ENCODE measurements around the gene FAM114A1.

Gene FAM114A1

DNA sequence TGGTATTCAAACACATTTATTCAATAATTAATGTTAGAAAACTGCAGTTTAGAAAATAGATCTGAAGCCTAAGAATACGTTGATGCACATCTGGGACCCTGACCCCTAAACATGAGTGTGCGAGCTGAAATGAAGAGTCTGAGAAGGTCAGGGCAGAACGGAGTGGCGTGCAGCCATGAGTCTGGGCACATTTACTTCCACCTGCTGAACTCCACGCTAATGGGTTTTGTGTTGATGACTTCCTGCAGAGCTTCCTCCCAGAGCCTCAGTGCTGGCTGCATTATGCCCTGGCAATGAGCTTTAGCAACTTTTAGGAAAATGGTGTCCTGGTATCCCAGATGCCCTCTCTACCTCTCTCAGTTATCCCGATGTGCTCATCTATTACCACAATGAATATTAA is 53.1 kb downstream of the FAM114A1 start:
- Histone ChIP-seq H3K9me3 (ENCODE audit: severe bottlenecking) (peaks cover 2% of the 10 kb centered on the region), H3K27me3 (ENCODE audit: insufficient read depth, low read depth, severe bottlenecking) (no peaks in the 10 kb centered on the region), H3K27ac (no peak overlapping the region), H3K36me3 (peaks cover 10% of the 10 kb centered on the region), H3K4me3 (ENCODE audit: low read depth, low read length) (no peak overlapping the region)
- no peak for DNase-seq
- TF ChIP-seq, protein P1, sequence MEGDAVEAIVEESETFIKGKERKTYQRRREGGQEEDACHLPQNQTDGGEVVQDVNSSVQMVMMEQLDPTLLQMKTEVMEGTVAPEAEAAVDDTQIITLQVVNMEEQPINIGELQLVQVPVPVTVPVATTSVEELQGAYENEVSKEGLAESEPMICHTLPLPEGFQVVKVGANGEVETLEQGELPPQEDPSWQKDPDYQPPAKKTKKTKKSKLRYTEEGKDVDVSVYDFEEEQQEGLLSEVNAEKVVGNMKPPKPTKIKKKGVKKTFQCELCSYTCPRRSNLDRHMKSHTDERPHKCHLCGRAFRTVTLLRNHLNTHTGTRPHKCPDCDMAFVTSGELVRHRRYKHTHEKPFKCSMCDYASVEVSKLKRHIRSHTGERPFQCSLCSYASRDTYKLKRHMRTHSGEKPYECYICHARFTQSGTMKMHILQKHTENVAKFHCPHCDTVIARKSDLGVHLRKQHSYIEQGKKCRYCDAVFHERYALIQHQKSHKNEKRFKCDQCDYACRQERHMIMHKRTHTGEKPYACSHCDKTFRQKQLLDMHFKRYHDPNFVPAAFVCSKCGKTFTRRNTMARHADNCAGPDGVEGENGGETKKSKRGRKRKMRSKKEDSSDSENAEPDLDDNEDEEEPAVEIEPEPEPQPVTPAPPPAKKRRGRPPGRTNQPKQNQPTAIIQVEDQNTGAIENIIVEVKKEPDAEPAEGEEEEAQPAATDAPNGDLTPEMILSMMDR (IDR thresholded peaks at IDR 0.05; ENCODE audit: low read depth, low read length): no peak

GRCh38 chr4:38921151-38921550 is 53.5 kb downstream of the FAM114A1 start:
- TF ChIP-seq, protein P1 (IDR thresholded peaks at IDR 0.05; ENCODE audit: low read depth, low read length): no peak
- no peak for DNase-seq
- Histone ChIP-seq H3K9me3 (ENCODE audit: severe bottlenecking) (peaks cover 2% of the 10 kb centered on the region), H3K4me3 (ENCODE audit: low read depth, low read length) (no peak overlapping the region), H3K36me3 (peaks cover 7% of the 10 kb centered on the region), H3K27me3 (ENCODE audit: insufficient read depth, low read depth, severe bottlenecking) (no peaks in the 10 kb centered on the region), H3K27ac (no peak overlapping the region)

GRCh38 chr4:38923746-38924145 is 56.1 kb downstream of the FAM114A1 start:
- TF ChIP-seq, protein P1 (IDR thresholded peaks at IDR 0.05; ENCODE audit: low read depth, low read length): no peak
- H3K27me3 ChIP-seq (ENCODE audit: insufficient read depth, low read depth, severe bottlenecking): no peaks in the 10 kb centered on the region
- no peak overlapping the region for H3K4me3 ChIP-seq (ENCODE audit: low read depth, low read length)
- no peaks in the 10 kb centered on the region for H3K9me3 ChIP-seq (ENCODE audit: severe bottlenecking)
- H3K27ac ChIP-seq: no peak overlapping the region
- no peaks in the 10 kb centered on the region; the same call in 1 of the 2 replicates for H3K36me3 ChIP-seq
- DNase-seq: no peak

- Histone ChIP-seq H3K27ac (no peak overlapping the region), H3K27me3 (ENCODE audit: insufficient read depth, low read depth, severe bottlenecking) (no peaks in the 10 kb centered on the region), H3K36me3 (no peaks in the 10 kb centered on the region; the same call in 1 of the 2 replicates), H3K9me3 (ENCODE audit: severe bottlenecking) (no peaks in the 10 kb centered on the region), H3K4me3 (ENCODE audit: low read depth, low read length) (no peak overlapping the region)
- no peak for DNase-seq
- TF ChIP-seq, protein P1 (IDR thresholded peaks at IDR 0.05; ENCODE audit: low read depth, low read length): no peak
Observed at GRCh38 chr4:38924353-38924752, 56.7 kb downstream of the FAM114A1 start.

- Histone ChIP-seq H3K27ac (peak overlapping the region; percentile 30), H3K27me3 (ENCODE audit: insufficient read depth, low read depth, severe bottlenecking) (no peaks in the 10 kb centered on the region), H3K4me3 (ENCODE audit: low read depth, low read length) (no peak overlapping the region), H3K9me3 (ENCODE audit: severe bottlenecking) (no peaks in the 10 kb centered on the region), H3K36me3 (no peaks in the 10 kb centered on the region; the same call in 1 of the 2 replicates)
- TF ChIP-seq, protein P1 (IDR thresholded peaks at IDR 0.05; ENCODE audit: low read depth, low read length): no peak
- DNase-seq: no peak
Observed at GRCh38 chr4:38925492-38926413, 58.1 kb downstream of the FAM114A1 start.
